ENCODE results near the gene SHE. TPM values are rescaled to one million over a fixed set of nuclear protein-coding genes. Genes with fewer than 3 reads are reported as not detected.
"Not testable (repeated sequence)": the region's sequence is repeated elsewhere in the genome, so short reads cannot be mapped to it uniquely, and the experiment has no call there.

The SHE gene
- total RNA-seq, 3 donors from 2014 or later (not counting 1 experiment from before 2014, with no cell fraction given) = 0.10 to 0.14 TPM; not detected in 1

GRCh38 chr1:154539486-154540483 is 37.6 kb upstream of the SHE start:
- Histone ChIP-seq H3K4me3 (ENCODE audit: low read length) (no peak overlapping the region), H3K27ac (ENCODE audit: low read length) (no peak overlapping the region), H3K4me1 (ENCODE audit: control insufficient read depth, insufficient read depth, low read length) (no peaks in the 10 kb centered on the region), H3K9me3 (ENCODE audit: control insufficient read depth, insufficient read depth, low read length) (no peaks in the 10 kb centered on the region), H3K36me3 (ENCODE audit: control insufficient read depth, insufficient read depth, low read length) (no peaks in the 10 kb centered on the region), H3K27me3 (ENCODE audit: control insufficient read depth, insufficient read depth, low read length) (no peaks in the 10 kb centered on the region)
- TF ChIP-seq, protein P1, sequence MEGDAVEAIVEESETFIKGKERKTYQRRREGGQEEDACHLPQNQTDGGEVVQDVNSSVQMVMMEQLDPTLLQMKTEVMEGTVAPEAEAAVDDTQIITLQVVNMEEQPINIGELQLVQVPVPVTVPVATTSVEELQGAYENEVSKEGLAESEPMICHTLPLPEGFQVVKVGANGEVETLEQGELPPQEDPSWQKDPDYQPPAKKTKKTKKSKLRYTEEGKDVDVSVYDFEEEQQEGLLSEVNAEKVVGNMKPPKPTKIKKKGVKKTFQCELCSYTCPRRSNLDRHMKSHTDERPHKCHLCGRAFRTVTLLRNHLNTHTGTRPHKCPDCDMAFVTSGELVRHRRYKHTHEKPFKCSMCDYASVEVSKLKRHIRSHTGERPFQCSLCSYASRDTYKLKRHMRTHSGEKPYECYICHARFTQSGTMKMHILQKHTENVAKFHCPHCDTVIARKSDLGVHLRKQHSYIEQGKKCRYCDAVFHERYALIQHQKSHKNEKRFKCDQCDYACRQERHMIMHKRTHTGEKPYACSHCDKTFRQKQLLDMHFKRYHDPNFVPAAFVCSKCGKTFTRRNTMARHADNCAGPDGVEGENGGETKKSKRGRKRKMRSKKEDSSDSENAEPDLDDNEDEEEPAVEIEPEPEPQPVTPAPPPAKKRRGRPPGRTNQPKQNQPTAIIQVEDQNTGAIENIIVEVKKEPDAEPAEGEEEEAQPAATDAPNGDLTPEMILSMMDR (IDR thresholded peaks at IDR 0.05) = no peak
- Mint-ChIP-seq H3K27ac (no peak overlapping the region), H3K36me3 (no peaks in the 10 kb centered on the region), H3K27me3 (ENCODE audit: low read depth in 2 of 2) (peaks cover 12 to 20% of the 10 kb centered on the region in 2 donors), H3K4me3 (no peak overlapping the region), H3K4me1 (no peaks in the 10 kb centered on the region), H3K9me3 (no peaks in the 10 kb centered on the region)
- ATAC-seq (no peak), DNase-seq (no peak)
- intact Hi-C loops (cut with micrococcal nuclease) = no loop called here
- 91% methylated on average over 8 of the region's 9 CpGs for WGBS (ENCODE audit: insufficient coverage)

DNA sequence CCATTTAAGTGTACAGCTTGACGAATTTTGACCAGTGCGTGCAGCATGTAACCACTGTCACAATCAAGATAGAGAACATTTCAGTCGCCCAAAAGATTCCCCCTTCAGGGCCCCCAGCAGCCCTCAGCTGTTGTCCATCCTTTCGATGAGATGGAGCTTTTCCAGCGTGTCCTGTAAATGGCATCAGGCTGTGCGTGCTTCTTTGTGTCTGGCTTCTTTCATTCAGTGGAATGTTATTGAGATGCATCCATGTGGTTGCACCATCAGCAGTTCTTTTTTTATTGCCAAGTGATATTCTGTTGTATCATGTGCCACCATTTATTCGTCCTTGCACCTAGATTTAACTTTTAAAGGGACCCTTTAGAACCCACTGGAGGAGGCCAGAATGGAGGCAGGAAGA is 34.4 kb upstream of the SHE start:
- Histone ChIP-seq H3K27me3 (ENCODE audit: control insufficient read depth, insufficient read depth, low read length) (no peaks in the 10 kb centered on the region), H3K4me3 (ENCODE audit: low read length) (no peak overlapping the region), H3K4me1 (ENCODE audit: control insufficient read depth, insufficient read depth, low read length) (no peaks in the 10 kb centered on the region), H3K9me3 (ENCODE audit: control insufficient read depth, insufficient read depth, low read length) (no peaks in the 10 kb centered on the region), H3K27ac (ENCODE audit: low read length) (no peak overlapping the region), H3K36me3 (ENCODE audit: control insufficient read depth, insufficient read depth, low read length) (no peaks in the 10 kb centered on the region)
- TF ChIP-seq, protein P1 (IDR thresholded peaks at IDR 0.05) = no peak
- ATAC-seq = no peak
- no peak for DNase-seq
- peaks cover 20 to 23% of the 10 kb centered on the region in 2 donors for H3K27me3 Mint-ChIP-seq (ENCODE audit: low read depth in 2 of 2)
- no peak overlapping the region for H3K27ac Mint-ChIP-seq
- H3K4me1 Mint-ChIP-seq = no peaks in the 10 kb centered on the region
- H3K36me3 Mint-ChIP-seq = no peaks in the 10 kb centered on the region
- H3K9me3 Mint-ChIP-seq = no peaks in the 10 kb centered on the region
- intact Hi-C loops (cut with micrococcal nuclease) = no loop called here
- 80% methylated on average over 7 of the region's 7 CpGs for WGBS (ENCODE audit: insufficient coverage)
- no peak overlapping the region for H3K4me3 Mint-ChIP-seq

GRCh38 chr1:154533952-154534844 is 32.0 kb upstream of the SHE start:
- TF ChIP-seq, protein P1 (IDR thresholded peaks at IDR 0.05) = no peak
- H3K27me3 ChIP-seq (ENCODE audit: control insufficient read depth, insufficient read depth, low read length) = no peaks in the 10 kb centered on the region
- H3K4me3 ChIP-seq (ENCODE audit: low read length) = no peak overlapping the region
- Mint-ChIP-seq H3K4me1 (no peaks in the 10 kb centered on the region), H3K27ac (no peak overlapping the region), H3K9me3 (no peaks in the 10 kb centered on the region), H3K27me3 (ENCODE audit: low read depth in 2 of 2) (peaks cover 15 to 20% of the 10 kb centered on the region in 2 donors), H3K36me3 (no peaks in the 10 kb centered on the region), H3K4me3 (no peak overlapping the region)
- no peaks in the 10 kb centered on the region for H3K36me3 ChIP-seq (ENCODE audit: control insufficient read depth, insufficient read depth, low read length)
- intact Hi-C loops (cut with micrococcal nuclease) = no loop called here
- H3K4me1 ChIP-seq (ENCODE audit: control insufficient read depth, insufficient read depth, low read length) = no peaks in the 10 kb centered on the region
- no peaks in the 10 kb centered on the region for H3K9me3 ChIP-seq (ENCODE audit: control insufficient read depth, insufficient read depth, low read length)
- no peak for ATAC-seq
- peak in 1 of 2 donors; percentile 23 for DNase-seq
- WGBS (ENCODE audit: insufficient coverage) = 80% methylated on average over 11 of the region's 11 CpGs
- no peak overlapping the region for H3K27ac ChIP-seq (ENCODE audit: low read length)

GRCh38 chr1:154531950-154532349 is 29.7 kb upstream of the SHE start:
- H3K4me3 ChIP-seq (ENCODE audit: low read length); H3K27ac Mint-ChIP-seq; H3K9me3 Mint-ChIP-seq; DNase-seq; intact Hi-C loops (cut with micrococcal nuclease); H3K36me3 ChIP-seq (ENCODE audit: control insufficient read depth, insufficient read depth, low read length); H3K4me1 Mint-ChIP-seq; H3K27ac ChIP-seq (ENCODE audit: low read length); ATAC-seq; H3K36me3 Mint-ChIP-seq; H3K27me3 ChIP-seq (ENCODE audit: control insufficient read depth, insufficient read depth, low read length); H3K4me1 ChIP-seq (ENCODE audit: control insufficient read depth, insufficient read depth, low read length); H3K4me3 Mint-ChIP-seq; H3K9me3 ChIP-seq (ENCODE audit: control insufficient read depth, insufficient read depth, low read length): not testable (repeated sequence)
- peaks cover 13 to 20% of the 10 kb centered on the region in 2 donors for H3K27me3 Mint-ChIP-seq (ENCODE audit: low read depth in 2 of 2)
- WGBS (ENCODE audit: insufficient coverage) = 96% methylated on average over 13 of the region's 13 CpGs

Data from natural killer cell (primary cell).